ENCODE data around the gene TCF7L1. TPM values are rescaled to one million over a fixed set of nuclear protein-coding genes. Genes with fewer than 3 reads are reported as not detected.
"Not testable (repeated sequence)": the region's sequence is repeated elsewhere in the genome, so short reads cannot be mapped to it uniquely, and the experiment has no call there.

TCF7L1 gene
- total RNA-seq, 2 donors from 2014 or later, result 8.3 to 8.8 TPM

DNA sequence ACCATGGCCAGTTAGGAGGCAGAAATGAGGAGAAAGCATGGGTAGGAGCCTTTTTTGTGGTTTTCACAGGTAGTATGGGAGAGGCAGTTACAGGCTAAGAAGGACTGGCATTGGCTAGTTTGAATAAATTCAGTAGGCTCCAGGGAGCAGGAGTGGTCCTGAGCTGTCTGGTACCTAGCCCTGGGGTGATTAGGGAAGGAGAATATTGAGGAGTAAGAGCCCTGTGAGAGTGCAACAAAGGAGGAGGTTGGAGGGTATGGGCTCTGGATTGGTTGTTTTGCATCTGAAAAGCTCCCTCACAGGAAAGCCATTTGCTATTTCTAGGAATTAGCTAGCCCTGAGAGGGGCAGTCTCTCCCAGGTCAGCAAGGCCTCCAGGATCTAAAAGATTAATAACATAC lies 13.3 kb upstream of the TCF7L1 start:
- TF ChIP-seq, protein P1, sequence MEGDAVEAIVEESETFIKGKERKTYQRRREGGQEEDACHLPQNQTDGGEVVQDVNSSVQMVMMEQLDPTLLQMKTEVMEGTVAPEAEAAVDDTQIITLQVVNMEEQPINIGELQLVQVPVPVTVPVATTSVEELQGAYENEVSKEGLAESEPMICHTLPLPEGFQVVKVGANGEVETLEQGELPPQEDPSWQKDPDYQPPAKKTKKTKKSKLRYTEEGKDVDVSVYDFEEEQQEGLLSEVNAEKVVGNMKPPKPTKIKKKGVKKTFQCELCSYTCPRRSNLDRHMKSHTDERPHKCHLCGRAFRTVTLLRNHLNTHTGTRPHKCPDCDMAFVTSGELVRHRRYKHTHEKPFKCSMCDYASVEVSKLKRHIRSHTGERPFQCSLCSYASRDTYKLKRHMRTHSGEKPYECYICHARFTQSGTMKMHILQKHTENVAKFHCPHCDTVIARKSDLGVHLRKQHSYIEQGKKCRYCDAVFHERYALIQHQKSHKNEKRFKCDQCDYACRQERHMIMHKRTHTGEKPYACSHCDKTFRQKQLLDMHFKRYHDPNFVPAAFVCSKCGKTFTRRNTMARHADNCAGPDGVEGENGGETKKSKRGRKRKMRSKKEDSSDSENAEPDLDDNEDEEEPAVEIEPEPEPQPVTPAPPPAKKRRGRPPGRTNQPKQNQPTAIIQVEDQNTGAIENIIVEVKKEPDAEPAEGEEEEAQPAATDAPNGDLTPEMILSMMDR (IDR thresholded peaks at IDR 0.05), result no peak
- no peak overlapping the region for H3K4me3 ChIP-seq
- H3K4me1 ChIP-seq (ENCODE audit: control insufficient read depth in 1 of 2, low read depth in 2 of 2), result no peaks in the 10 kb centered on the region
- H3K36me3 ChIP-seq, result no peaks in the 10 kb centered on the region
- no peak for ATAC-seq (ENCODE audit: insufficient number of reproducible peaks, low FRiP score, low read depth)
- H3K27ac ChIP-seq, result no peak overlapping the region
- DNase-seq (ENCODE audit: low spot score), result no peak
- H3K27me3 ChIP-seq (replicated peaks; ENCODE audit: insufficient read depth), result no peaks in the 10 kb centered on the region
- no peaks in the 10 kb centered on the region for H3K9me3 ChIP-seq

DNA sequence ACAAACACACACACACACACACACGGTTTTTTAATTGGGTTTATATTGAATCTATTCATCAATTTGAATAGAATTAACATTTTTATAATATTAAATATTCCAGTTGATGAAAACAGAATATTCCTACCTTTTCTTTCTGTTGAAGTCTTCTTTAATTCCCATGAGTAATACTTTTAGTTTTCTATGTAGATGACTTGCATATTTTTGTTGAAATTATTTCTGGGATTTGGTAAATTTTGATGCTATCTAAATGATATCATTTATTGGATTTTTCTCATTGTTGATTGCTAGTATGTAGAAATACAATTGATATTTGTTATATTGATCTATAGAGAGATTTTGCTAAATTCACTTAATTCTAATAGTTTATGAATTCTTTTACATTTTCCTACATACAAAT lies 12.8 kb upstream of the TCF7L1 start:
- TF ChIP-seq, protein P1 (IDR thresholded peaks at IDR 0.05), result no peak
- Histone ChIP-seq H3K36me3 (no peaks in the 10 kb centered on the region), H3K27me3 (replicated peaks; ENCODE audit: insufficient read depth) (no peaks in the 10 kb centered on the region), H3K4me1 (ENCODE audit: control insufficient read depth in 1 of 2, low read depth in 2 of 2) (no peaks in the 10 kb centered on the region), H3K4me3 (no peak overlapping the region), H3K27ac (no peak overlapping the region), H3K9me3 (no peaks in the 10 kb centered on the region)
- no peak for ATAC-seq (ENCODE audit: insufficient number of reproducible peaks, low FRiP score, low read depth)
- DNase-seq (ENCODE audit: low spot score), result no peak

DNA sequence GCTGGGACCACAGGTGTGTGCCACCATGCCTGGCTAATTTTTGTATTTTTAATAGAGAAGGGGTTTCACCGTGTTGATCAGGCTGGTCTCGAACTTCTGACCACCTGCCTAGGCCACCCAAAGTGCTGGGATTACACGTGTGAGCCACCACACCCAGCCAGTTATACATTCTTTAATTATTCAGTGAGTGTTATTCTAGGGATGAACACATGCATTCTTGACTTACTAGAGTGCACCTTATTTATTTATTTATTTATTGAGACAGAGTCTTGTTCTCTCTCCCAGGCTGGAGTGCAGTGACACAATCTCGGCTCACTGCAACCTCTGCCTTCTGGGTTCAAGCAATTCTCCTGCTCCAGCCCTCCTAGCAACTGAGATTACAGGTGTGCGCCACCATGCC lies 6.7 kb upstream of the TCF7L1 start:
- not testable (repeated sequence) for H3K9me3 ChIP-seq; H3K27ac ChIP-seq; H3K27me3 ChIP-seq (replicated peaks; ENCODE audit: insufficient read depth); DNase-seq (ENCODE audit: low spot score); H3K4me1 ChIP-seq (ENCODE audit: control insufficient read depth in 1 of 2, low read depth in 2 of 2); H3K4me3 ChIP-seq; H3K36me3 ChIP-seq; ATAC-seq (ENCODE audit: insufficient number of reproducible peaks, low FRiP score, low read depth)

DNA sequence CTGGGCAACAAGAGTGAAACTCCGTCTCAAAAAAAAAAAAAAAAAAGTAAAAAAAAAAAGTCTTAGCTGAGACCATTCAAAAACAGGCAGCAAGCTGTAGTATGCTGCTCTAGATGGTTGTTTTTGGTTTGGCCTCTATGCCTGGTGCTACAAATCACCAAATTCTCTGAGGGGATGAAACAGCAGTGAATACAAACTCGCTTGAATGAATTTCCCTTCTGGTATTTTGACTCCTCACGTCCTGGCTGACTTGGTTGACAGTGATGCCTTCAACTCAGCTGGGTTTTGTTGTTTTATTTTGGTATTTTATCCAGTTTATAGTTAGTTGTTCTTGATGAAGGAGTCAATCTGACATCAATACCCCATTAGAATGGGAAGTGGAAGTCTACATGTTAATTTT lies 3.3 kb upstream of the TCF7L1 start:
- Histone ChIP-seq H3K9me3 (no peaks in the 10 kb centered on the region), H3K4me3 (no peak overlapping the region), H3K27me3 (replicated peaks; ENCODE audit: insufficient read depth) (no peaks in the 10 kb centered on the region), H3K4me1 (ENCODE audit: control insufficient read depth in 1 of 2, low read depth in 2 of 2) (peaks cover under 1 to 4% of the 10 kb centered on the region in 2 donors), H3K36me3 (no peaks in the 10 kb centered on the region), H3K27ac (no peak overlapping the region)
- TF ChIP-seq, protein P1 (IDR thresholded peaks at IDR 0.05), result no peak
- DNase-seq (ENCODE audit: low spot score) (no peak), ATAC-seq (ENCODE audit: insufficient number of reproducible peaks, low FRiP score, low read depth) (no peak)

DNA sequence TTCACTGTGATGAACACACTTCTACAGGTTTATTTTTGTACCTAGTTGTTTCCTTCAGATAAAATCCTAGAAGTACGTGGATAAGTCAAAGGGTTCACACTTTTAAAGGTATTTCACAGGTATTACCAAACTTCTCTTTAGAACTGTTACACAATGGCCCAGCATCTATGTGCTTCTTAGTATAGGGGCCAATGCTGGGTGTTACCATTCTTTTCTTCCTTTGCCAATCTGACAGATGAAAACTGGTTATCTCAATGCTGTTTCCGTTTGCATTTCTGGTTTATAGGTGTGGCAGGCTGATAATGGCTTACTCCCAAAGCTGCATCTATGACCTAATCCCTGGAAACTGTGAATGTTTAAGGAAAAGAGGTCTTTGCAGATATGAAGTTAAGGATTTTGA lies 2.8 kb upstream of the TCF7L1 start:
- ATAC-seq (ENCODE audit: insufficient number of reproducible peaks, low FRiP score, low read depth), result no peak
- Histone ChIP-seq H3K4me1 (ENCODE audit: control insufficient read depth in 1 of 2, low read depth in 2 of 2) (peaks cover 6% of the 10 kb centered on the region in 2 donors), H3K4me3 (no peak overlapping the region), H3K9me3 (no peaks in the 10 kb centered on the region), H3K27ac (no peak overlapping the region), H3K36me3 (no peaks in the 10 kb centered on the region), H3K27me3 (replicated peaks; ENCODE audit: insufficient read depth) (no peaks in the 10 kb centered on the region)
- no peak for DNase-seq (ENCODE audit: low spot score)
- TF ChIP-seq, protein P1 (IDR thresholded peaks at IDR 0.05), result no peak

DNA sequence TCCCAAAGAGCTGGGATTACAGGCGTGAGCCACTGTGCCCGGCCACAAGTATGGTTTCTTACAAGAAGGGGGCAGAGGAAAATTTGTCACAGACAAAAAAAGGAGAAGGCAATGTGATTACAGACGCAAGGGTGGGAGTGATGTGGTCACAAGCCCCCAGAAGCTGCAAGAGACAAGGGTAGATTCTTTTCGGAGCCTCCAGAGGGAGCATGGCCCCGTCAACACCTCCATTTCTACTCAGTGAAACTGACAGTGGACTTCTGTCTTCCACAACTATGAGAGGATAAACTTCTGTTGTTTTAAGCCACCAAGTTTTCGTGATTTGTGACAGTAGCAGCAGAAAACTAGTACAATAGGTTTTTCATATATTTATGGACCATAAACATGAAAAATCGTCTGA lies 2.1 kb upstream of the TCF7L1 start:
- H3K27me3 ChIP-seq (replicated peaks; ENCODE audit: insufficient read depth), result no peaks in the 10 kb centered on the region
- no peaks in the 10 kb centered on the region for H3K9me3 ChIP-seq
- no peak overlapping the region for H3K4me3 ChIP-seq
- no peaks in the 10 kb centered on the region for H3K36me3 ChIP-seq
- DNase-seq (ENCODE audit: low spot score) (no peak), ATAC-seq (ENCODE audit: insufficient number of reproducible peaks, low FRiP score, low read depth) (no peak)
- TF ChIP-seq, protein P1 (IDR thresholded peaks at IDR 0.05), result peak; percentile 25
- peaks cover 8 to 13% of the 10 kb centered on the region in 2 donors for H3K4me1 ChIP-seq (ENCODE audit: control insufficient read depth in 1 of 2, low read depth in 2 of 2)
- H3K27ac ChIP-seq, result no peak overlapping the region
